ENCODE measurements around the gene ZSCAN22.

- TF ChIP-seq CTCF (conservative IDR thresholded peaks at IDR 0.05) (no peak), ZFX (IDR thresholded peaks at IDR 0.05) (no peak)
These were observed 27.1 kb downstream of the ZSCAN22 start for GRCh38 chr19:58353717-58354477.
